Kidney (tissue), 14 donors: ENCODE measurements around the gene RASGRF1. TPM values are rescaled to one million over a fixed set of nuclear protein-coding genes. Genes with fewer than 3 reads are reported as not detected.

Source experiments
- DNase-seq, 5 donors: peaks; one replicate each; pipeline ENCODE4 v3.0.0-alpha.2; 2013 to 2020
- FAIRE-seq: peaks from 2 replicates; lab custom pipeline; 2012; peaks lifted over from hg19 to GRCh38; lab: Jason Lieb, UNC
- H3K27ac ChIP-seq, 2 donors: one replicate each; pipeline ENCODE4 v1.7.0; 2013; ENCODE audit warnings: low read depth in 2 of 2, low read length in 2 of 2, inconsistent platforms in 1 of 2
- H3K27me3 ChIP-seq: one replicate; pipeline ENCODE4 v1.7.1; 2013; ENCODE audit warnings: low read length, inconsistent platforms; ENCODE audit not compliant: control insufficient read depth, insufficient read depth
- H3K36me3 ChIP-seq, 3 donors: one replicate each; pipeline versions ENCODE4 v1.7.0 to v1.7.1; 2013; ENCODE audit warnings: low read length in 3 of 3, control low read depth in 1 of 3, inconsistent platforms in 1 of 3; ENCODE audit not compliant: insufficient read depth in 3 of 3, control insufficient read depth in 2 of 3
- H3K4me1 ChIP-seq, 3 donors: one replicate each; pipeline versions ENCODE4 v1.7.0 to v1.7.1; 2013; ENCODE audit warnings: low read length in 3 of 3, inconsistent platforms in 1 of 3, low read depth in 1 of 3; ENCODE audit not compliant: control insufficient read depth in 2 of 3, insufficient read depth in 2 of 3
- H3K4me3 ChIP-seq, 3 donors: one replicate each; pipeline versions ENCODE4 v1.7.0 to v1.8.1; 2013; ENCODE audit warnings: low read length in 3 of 3, control low read depth in 1 of 3, inconsistent platforms in 1 of 3
- H3K9ac ChIP-seq, 3 donors: one replicate each; pipeline versions ENCODE4 v1.7.0 to v1.7.1; 2013; ENCODE audit warnings: low read length in 3 of 3, control low read depth in 1 of 3, inconsistent platforms in 1 of 3
- H3K9me3 ChIP-seq, 3 donors: one replicate each; pipeline versions ENCODE4 v1.7.0 to v1.7.1; 2013; ENCODE audit warnings: low read length in 3 of 3, control low read depth in 1 of 3, inconsistent platforms in 1 of 3; ENCODE audit not compliant: control insufficient read depth in 2 of 3, insufficient read depth in 1 of 3
- intact Hi-C: fragments of 100-400 bp; cut with DNase I; formaldehyde crosslinking; loops from one replicate; pipeline ENCODE4 v1.11.1; 2022
- polyA plus RNA-seq: library from polyadenylated mRNA; stranded (reverse); fragments of 350-450 nt; fragmentation: Illumina TruSeq; extraction: RNeasy Lipid Tissue Mini Kit (QIAGEN cat#74804); gene quantifications from one replicate; pipeline ENCODE4 v1.2.3, GENCODE V29; 2014; ENCODE audit warnings: low read depth, low replicate concordance; ENCODE audit not compliant: insufficient read depth
- total RNA-seq: library from RNA; stranded (reverse); fragmentation: NEBNext Ultra II Directional; extraction: Animal tissue kit (Norgen Biotek cat#: 25700); gene quantifications from one replicate; pipeline ENCODE4 v1.2.1, GENCODE V29; 2021
- TF ChIP-seq, protein P1 (sequence below): IDR thresholded peaks from 3 replicates; pipeline ENCODE4 v1.5.1; 2012; ENCODE audit warnings: mild to moderate bottlenecking, moderate library complexity, borderline replicate concordance; ENCODE audit not compliant: insufficient read depth; ENCODE audit errors: extremely low read depth
- donor health status: control.
- donor health status: control.
- donor health status: control.
- donor health status: control.
- donor health status: control.
- donor health status: DM: yes; HTN: yes; CAD: no.
- donor health status: Normal renal cell carcinoma (clear cell type).

Gene RASGRF1
- total and polyA plus RNA-seq, 2 donors from 2014 or later = 0.98 to 4.2 TPM

DNA sequence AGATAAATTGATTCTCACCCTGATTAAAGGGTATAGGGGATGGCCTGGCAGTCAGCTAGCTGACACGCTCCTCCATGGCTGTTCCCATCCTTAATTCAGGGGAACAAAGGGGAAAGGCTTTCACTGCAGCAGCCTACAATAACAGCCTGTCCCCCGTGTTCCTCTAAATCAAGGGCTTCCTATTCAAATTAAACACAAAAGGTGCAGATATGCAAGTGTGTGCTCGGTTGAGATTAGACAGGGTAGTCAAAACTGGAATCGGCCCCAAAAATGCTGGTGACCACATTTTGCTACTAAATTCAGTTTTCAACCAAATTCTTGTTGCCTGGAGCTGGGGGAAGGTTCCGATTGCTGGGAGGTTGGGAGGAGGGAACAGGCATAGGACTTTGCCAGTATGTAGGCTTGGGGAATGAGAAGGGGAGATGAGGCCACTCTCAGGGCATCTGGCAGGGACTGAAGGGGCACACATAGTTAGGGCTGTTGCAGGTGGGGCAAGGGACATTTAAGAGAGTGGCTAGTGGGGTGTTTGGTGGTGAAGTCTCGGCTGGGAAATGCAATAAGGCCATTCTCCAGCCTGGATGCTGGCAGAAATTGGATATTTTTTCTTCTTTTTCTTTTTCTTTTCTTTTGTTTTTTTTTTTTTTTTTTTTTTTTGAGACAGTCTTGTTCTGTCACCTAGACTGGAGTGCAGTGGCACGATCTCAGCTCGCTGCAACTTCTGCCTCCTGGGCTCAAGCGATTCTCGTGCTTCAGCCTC is 112.8 kb downstream of the RASGRF1 start:
- Histone ChIP-seq H3K4me3 (no peak overlapping the region), H3K36me3 (no peaks in the 10 kb centered on the region), H3K9ac (no peak overlapping the region), H3K27me3 (no peaks in the 10 kb centered on the region), H3K27ac (no peak overlapping the region), H3K4me1 (peaks cover 0 to 8% (median 0%) of the 10 kb centered on the region in 3 donors), H3K9me3 (no peaks in the 10 kb centered on the region)
- intact Hi-C loops = no loop called here
- DNase-seq (no peak), FAIRE-seq (no peak)
- TF ChIP-seq, protein P1, sequence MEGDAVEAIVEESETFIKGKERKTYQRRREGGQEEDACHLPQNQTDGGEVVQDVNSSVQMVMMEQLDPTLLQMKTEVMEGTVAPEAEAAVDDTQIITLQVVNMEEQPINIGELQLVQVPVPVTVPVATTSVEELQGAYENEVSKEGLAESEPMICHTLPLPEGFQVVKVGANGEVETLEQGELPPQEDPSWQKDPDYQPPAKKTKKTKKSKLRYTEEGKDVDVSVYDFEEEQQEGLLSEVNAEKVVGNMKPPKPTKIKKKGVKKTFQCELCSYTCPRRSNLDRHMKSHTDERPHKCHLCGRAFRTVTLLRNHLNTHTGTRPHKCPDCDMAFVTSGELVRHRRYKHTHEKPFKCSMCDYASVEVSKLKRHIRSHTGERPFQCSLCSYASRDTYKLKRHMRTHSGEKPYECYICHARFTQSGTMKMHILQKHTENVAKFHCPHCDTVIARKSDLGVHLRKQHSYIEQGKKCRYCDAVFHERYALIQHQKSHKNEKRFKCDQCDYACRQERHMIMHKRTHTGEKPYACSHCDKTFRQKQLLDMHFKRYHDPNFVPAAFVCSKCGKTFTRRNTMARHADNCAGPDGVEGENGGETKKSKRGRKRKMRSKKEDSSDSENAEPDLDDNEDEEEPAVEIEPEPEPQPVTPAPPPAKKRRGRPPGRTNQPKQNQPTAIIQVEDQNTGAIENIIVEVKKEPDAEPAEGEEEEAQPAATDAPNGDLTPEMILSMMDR = no peak

DNA sequence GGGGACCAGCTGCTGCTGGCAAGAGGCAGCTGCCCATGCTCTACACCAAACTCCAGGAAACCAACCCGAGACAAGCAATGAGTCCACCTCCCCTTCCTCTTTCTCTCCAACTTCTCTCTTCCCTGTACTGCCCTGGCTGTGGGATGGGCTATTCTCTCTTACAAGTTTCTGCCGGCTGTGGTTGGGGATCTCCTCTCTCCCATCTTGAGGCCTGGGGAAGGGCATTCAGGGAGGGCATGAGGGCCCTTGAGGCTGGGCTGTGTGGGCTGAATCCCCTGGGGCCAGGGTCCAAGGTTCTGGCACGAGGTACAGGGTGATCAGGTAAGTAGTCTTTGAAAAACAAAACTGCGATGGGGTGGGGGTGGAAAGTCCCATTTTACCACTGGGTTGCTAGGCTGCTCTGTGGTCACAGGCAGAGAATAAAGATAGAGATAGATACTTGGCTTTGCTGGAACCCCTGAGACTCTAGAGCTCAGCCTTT is 113.4 kb downstream of the RASGRF1 start:
- DNase-seq = no peak
- TF ChIP-seq, protein P1 = no peak
- Histone ChIP-seq H3K27ac (no peak overlapping the region), H3K36me3 (no peaks in the 10 kb centered on the region), H3K4me3 (no peak overlapping the region), H3K9me3 (no peaks in the 10 kb centered on the region), H3K4me1 (peaks cover 0 to 8% (median 0%) of the 10 kb centered on the region in 3 donors), H3K27me3 (no peaks in the 10 kb centered on the region), H3K9ac (no peak overlapping the region)
- intact Hi-C loops = no loop called here
- no peak for FAIRE-seq

DNA sequence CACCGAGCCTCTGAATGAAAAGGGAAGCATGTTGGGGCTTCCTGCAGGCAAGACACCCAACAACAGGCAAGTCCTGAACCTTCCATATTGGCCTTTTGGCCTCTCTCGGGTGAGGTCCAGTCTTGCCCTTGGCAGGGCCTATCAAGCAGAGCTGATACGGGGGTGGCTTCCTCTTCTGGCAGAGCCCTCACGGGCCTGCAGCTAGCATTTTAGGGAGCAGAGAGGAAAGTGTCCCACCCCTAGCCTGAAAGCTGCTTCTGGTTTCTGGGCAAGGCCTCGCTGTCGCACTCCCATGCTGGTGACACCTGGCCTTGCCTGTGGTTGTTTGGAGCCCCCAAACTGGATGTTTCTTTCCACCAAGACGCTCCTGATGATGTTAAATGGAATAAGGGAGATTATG is 113.9 kb downstream of the RASGRF1 start:
- H3K4me3 ChIP-seq = no peak overlapping the region
- no peak overlapping the region for H3K27ac ChIP-seq
- no peaks in the 10 kb centered on the region for H3K9me3 ChIP-seq
- H3K9ac ChIP-seq = no peak overlapping the region
- TF ChIP-seq, protein P1 = no peak
- intact Hi-C loops = no loop called here
- no peaks in the 10 kb centered on the region for H3K27me3 ChIP-seq
- no peak for FAIRE-seq
- H3K4me1 ChIP-seq = peaks cover 0 to 8% (median 0%) of the 10 kb centered on the region in 3 donors
- H3K36me3 ChIP-seq = no peaks in the 10 kb centered on the region
- no peak for DNase-seq
